GM12872 (cell line): ENCODE measurements around the gene KDM3A.

Source experiments
- CTCF ChIP-seq: IDR thresholded peaks from 3 replicates; pipeline ENCODE4 v1.5.1; 2011; ENCODE audit warnings: low read depth, mild to moderate bottlenecking, low read length, moderate library complexity; ENCODE audit not compliant: insufficient read depth

Gene KDM3A

GRCh38 chr2:86420913-86421312, 20.3 kb upstream of the KDM3A start:
- TF ChIP-seq CTCF = no peak

GRCh38 chr2:86426271-86426670, 14.9 kb upstream of the KDM3A start:
- TF ChIP-seq CTCF = no peak

GRCh38 chr2:86429335-86429734, 11.8 kb upstream of the KDM3A start:
- no peak for TF ChIP-seq CTCF

- no peak for TF ChIP-seq CTCF
Measured at GRCh38 chr2:86430368-86430767, 10.8 kb upstream of the KDM3A start.

GRCh38 chr2:86433137-86433536, 8.0 kb upstream of the KDM3A start:
- no peak for TF ChIP-seq CTCF

GRCh38 chr2:86434290-86434689, 6.9 kb upstream of the KDM3A start:
- TF ChIP-seq CTCF = no peak

GRCh38 chr2:86435531-86435930, 5.6 kb upstream of the KDM3A start:
- TF ChIP-seq CTCF = no peak

- no peak for TF ChIP-seq CTCF
Measured at GRCh38 chr2:86436328-86436727, 4.8 kb upstream of the KDM3A start.
